ENCODE data around the gene MAPK10. TPM values are rescaled to one million over a fixed set of nuclear protein-coding genes. Genes with fewer than 3 reads are reported as not detected.

MAPK10 gene
- total RNA-seq, 2 donors from 2014 or later = not detected

GRCh38 chr4:86015412-86016350 lies 344.2 kb downstream of the MAPK10 start:
- Mint-ChIP-seq H3K9me3 (no peaks in the 10 kb centered on the region), H3K27ac (no peak overlapping the region), H3K36me3 (no peaks in the 10 kb centered on the region)
- DNase-seq (ENCODE audit: low spot score in 2 of 2) (no peak), ATAC-seq (no peak)

DNA sequence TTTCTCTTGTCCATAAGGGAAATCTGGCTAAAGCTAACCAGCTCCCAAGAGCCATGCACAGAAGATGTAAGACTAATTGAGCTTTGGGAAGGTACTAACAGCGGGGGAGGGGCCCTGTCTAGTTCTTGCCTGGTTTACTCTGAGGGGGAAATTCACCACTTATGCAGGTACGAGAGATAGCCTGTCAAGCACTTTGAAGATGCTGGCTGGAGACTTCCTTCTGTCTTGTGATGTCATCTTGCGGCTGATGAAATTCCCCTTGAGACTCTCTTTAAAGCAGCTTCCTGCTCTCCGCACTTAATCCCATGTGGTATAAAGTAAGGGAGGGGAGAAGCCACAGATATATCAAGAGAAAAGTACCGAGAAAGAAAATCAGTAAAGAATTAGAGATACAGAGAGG lies 345.3 kb downstream of the MAPK10 start:
- Mint-ChIP-seq H3K27ac (peak overlapping the region in 1 of 2 donors; percentile 91), H3K9me3 (no peaks in the 10 kb centered on the region), H3K36me3 (no peaks in the 10 kb centered on the region)
- DNase-seq (ENCODE audit: low spot score in 2 of 2) (no peak), ATAC-seq (no peak)

DNA sequence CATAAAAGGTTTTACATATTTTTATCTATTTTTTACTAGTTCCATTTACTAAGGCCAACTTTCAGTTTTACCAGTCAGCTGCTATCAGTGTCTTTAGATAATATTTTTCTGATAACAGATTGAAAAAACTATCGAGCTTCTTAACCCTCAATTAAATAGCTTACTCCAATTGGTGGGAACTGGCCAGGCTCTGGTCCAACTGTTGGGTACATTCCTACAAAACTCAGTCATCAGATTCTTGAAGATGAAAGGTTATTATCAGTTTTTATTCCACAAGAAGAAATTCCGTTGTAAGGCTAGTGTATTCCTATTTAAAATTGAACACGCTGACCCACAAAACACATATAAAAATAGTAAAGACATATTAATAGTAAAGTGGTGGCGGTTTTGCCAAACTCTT lies 346.2 kb downstream of the MAPK10 start:
- DNase-seq (ENCODE audit: low spot score in 2 of 2) (no peak), ATAC-seq (no peak)
- no peaks in the 10 kb centered on the region for H3K36me3 Mint-ChIP-seq
- H3K9me3 Mint-ChIP-seq = no peaks in the 10 kb centered on the region
- H3K27ac Mint-ChIP-seq = no peak overlapping the region

DNA sequence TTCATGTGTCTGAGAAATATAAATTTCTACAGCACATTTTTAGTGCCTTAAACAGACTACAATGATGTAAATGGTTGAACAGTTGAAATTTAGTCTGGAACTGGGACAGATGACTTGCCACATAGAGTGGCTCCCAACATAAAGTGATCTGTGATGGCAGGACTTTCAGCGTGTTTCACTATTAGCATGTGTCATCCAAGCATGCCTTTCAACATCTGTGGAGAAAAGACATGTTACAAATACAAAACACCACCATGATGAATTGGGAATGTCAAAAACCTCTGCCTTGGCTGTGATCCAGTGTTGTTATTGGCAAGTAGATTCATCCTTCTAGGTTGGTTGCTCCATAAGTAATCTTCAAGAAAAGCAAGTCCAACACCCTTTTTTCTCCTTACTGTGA lies 348.7 kb downstream of the MAPK10 start:
- DNase-seq (ENCODE audit: low spot score in 2 of 2) (no peak), ATAC-seq (no peak)
- no peaks in the 10 kb centered on the region for H3K36me3 Mint-ChIP-seq
- H3K27ac Mint-ChIP-seq = no peak overlapping the region
- H3K9me3 Mint-ChIP-seq = no peaks in the 10 kb centered on the region

- ATAC-seq (no peak), DNase-seq (ENCODE audit: low spot score in 2 of 2) (no peak)
- no peaks in the 10 kb centered on the region for H3K36me3 Mint-ChIP-seq
- H3K9me3 Mint-ChIP-seq = peaks cover 8% of the 10 kb centered on the region in 2 donors
- H3K27ac Mint-ChIP-seq = no peak overlapping the region
These were observed 352.8 kb downstream of the MAPK10 start for GRCh38 chr4:86007042-86007441.

DNA sequence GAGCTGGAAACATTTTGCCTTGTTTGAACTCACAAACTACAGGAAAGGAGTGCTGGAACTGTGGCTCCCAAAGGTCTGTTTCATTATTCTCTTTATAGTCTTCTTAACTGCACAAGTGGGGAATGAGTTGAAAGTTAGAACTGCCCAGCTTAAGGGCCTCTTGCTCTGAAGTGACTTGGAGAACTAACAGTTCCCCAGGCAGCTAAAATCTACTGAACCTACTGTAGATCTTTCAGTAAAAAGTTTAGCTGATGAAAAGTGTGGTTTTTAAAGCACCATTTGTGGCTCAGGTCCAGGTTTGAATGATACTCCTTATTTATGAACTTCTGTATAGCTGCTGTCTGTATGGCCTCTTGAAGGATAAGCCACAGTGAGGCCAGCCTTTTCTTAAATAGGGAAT lies 353.8 kb downstream of the MAPK10 start:
- peaks cover 8% of the 10 kb centered on the region in 2 donors for H3K9me3 Mint-ChIP-seq
- no peak overlapping the region for H3K27ac Mint-ChIP-seq
- DNase-seq (ENCODE audit: low spot score in 2 of 2) (no peak), ATAC-seq (no peak)
- no peaks in the 10 kb centered on the region for H3K36me3 Mint-ChIP-seq

DNA sequence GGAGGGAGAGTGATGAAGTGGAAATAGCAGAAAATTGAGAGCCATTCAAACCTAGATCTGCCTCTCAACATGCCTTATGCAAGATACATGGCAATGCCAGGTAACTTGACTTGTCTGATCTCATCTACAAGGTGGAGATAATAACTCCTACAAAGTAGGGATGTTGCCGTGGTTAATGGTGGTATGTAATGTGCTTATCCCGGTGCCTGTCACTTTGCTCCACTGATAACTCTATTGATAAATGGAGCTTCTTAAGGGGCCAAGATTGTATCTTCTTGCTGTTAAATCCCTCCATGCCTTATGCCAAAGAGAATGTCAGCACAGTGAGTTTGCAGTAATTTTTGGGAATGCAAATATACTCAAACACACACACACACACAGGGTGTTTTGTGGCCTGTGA lies 355.8 kb downstream of the MAPK10 start:
- ATAC-seq (no peak), DNase-seq (ENCODE audit: low spot score in 2 of 2) (no peak)
- H3K27ac Mint-ChIP-seq = no peak overlapping the region

GRCh38 chr4:86001591-86001990 lies 358.3 kb downstream of the MAPK10 start:
- no peaks in the 10 kb centered on the region for H3K36me3 Mint-ChIP-seq
- DNase-seq (ENCODE audit: low spot score in 2 of 2) (no peak), ATAC-seq (no peak)
- H3K9me3 Mint-ChIP-seq = peaks cover 8% of the 10 kb centered on the region in 2 donors
- H3K27ac Mint-ChIP-seq = no peak overlapping the region

More for the DNA sequence above, 355.8 kb downstream of the MAPK10 start:
- Mint-ChIP-seq H3K36me3 (no peaks in the 10 kb centered on the region), H3K9me3 (peaks cover 8% of the 10 kb centered on the region in 2 donors)

DNA sequence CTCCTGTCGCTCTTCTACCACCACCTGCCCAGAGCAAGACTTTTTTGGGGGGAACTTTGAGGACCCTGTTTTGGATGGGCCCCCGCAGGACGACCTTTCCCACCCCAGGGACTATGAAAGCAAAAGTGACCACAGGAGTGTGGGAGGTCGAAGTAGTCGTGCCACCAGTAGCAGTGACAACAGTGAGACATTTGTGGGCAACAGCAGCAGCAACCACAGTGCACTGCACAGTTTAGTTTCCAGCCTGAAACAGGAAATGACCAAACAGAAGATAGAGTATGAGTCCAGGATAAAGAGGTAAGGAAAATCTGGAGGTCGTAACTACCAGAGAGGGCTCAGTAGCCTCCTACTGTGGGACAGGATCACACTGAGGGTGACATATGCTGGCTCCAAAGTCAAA lies 364.5 kb downstream of the MAPK10 start:
- Mint-ChIP-seq H3K27ac (no peak overlapping the region), H3K9me3 (no peaks in the 10 kb centered on the region), H3K36me3 (no peaks in the 10 kb centered on the region)
- ATAC-seq (peak in 1 of 2 donors; percentile 64), DNase-seq (ENCODE audit: low spot score in 2 of 2) (no peak)

DNA sequence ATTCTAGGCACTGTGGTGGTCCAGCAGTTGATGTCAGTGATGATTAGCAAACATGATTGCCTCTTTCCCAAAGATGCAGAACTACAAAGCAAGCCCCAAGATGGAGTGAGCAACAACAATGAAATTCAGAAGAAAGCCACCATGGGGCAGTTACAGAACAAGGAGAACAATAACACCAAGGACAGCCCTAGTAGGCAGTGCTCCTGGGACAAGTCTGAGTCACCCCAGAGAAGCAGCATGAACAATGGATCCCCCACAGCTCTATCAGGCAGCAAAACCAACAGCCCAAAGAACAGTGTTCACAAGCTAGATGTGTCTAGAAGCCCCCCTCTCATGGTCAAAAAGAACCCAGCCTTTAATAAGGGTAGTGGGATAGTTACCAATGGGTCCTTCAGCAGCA lies 365.3 kb downstream of the MAPK10 start:
- ATAC-seq = no peak
- Mint-ChIP-seq H3K9me3 (no peaks in the 10 kb centered on the region), H3K36me3 (no peaks in the 10 kb centered on the region)

GRCh38 chr4:85993641-85994040 lies 366.2 kb downstream of the MAPK10 start:
- H3K9me3 Mint-ChIP-seq = no peaks in the 10 kb centered on the region
- ATAC-seq = no peak
- no peak overlapping the region for H3K27ac Mint-ChIP-seq
- no peak for DNase-seq (ENCODE audit: low spot score in 2 of 2)
- no peaks in the 10 kb centered on the region for H3K36me3 Mint-ChIP-seq

More for the DNA sequence above, 365.3 kb downstream of the MAPK10 start:
- DNase-seq (ENCODE audit: low spot score in 2 of 2) = no peak
- H3K27ac Mint-ChIP-seq = no peak overlapping the region

DNA sequence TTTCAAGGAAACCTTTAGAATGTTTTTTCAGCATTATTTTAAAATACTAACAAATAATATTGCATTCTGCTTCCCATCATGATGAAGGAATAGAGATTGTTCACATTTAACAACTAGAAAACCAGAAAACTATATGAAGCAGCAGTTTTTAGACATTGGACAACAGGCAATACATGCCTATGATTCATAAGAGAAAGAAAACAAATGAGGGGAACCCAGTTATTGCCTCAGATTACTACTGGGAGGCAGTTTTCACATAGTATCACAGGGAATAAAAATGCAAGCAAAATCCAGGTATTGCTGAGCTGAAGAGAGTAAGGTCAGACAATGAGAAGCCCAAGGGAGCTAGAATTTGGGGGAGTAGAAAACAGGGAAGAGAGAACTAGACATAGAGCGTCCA lies 373.6 kb downstream of the MAPK10 start:
- no peak for ATAC-seq
- DNase-seq (ENCODE audit: low spot score in 2 of 2) = no peak
- no peaks in the 10 kb centered on the region for H3K36me3 Mint-ChIP-seq
- H3K27ac Mint-ChIP-seq = no peak overlapping the region
- peaks cover 0 to 4% of the 10 kb centered on the region in 2 donors for H3K9me3 Mint-ChIP-seq

GRCh38 chr4:85979276-85979675 lies 380.6 kb downstream of the MAPK10 start:
- Mint-ChIP-seq H3K27ac (no peak overlapping the region), H3K9me3 (peaks cover 0 to 4% of the 10 kb centered on the region in 2 donors), H3K36me3 (no peaks in the 10 kb centered on the region)
- DNase-seq (ENCODE audit: low spot score in 2 of 2) = no peak
- ATAC-seq = no peak

- Mint-ChIP-seq H3K9me3 (peaks cover 0 to 3% of the 10 kb centered on the region in 2 donors), H3K27ac (no peak overlapping the region), H3K36me3 (no peaks in the 10 kb centered on the region)
- DNase-seq (ENCODE audit: low spot score in 2 of 2) (no peak), ATAC-seq (no peak)
These were observed 389.3 kb downstream of the MAPK10 start for GRCh38 chr4:85970535-85970934.

- DNase-seq (ENCODE audit: low spot score in 2 of 2) = no peak
- Mint-ChIP-seq H3K9me3 (peaks cover 5 to 6% of the 10 kb centered on the region in 2 donors), H3K27ac (no peak overlapping the region), H3K36me3 (no peaks in the 10 kb centered on the region)
- no peak for ATAC-seq
These were observed 390.7 kb downstream of the MAPK10 start for GRCh38 chr4:85968945-85969819.

DNA sequence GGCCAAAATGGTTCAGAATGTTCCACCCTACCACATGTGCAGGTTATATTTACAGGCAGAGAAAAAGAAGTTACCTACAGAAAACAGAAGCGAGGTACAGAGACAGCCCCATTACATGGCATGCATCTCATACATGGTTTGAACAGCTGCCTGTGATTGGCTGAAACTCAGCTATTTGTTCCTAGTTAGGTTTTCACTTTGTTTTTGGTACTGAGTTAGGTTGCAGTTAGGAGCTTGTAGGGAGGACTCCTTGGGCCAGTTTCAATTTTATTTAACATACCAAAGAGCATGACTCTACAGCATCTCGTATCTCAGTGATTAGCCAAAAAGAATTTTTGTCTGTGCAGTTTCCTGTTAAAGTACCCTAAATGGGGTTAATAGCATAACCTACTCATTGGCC lies 392.0 kb downstream of the MAPK10 start:
- no peak overlapping the region for H3K27ac Mint-ChIP-seq
- DNase-seq (ENCODE audit: low spot score in 2 of 2) = no peak
- ATAC-seq = no peak
- no peaks in the 10 kb centered on the region for H3K36me3 Mint-ChIP-seq
- peaks cover 5 to 9% of the 10 kb centered on the region in 2 donors for H3K9me3 Mint-ChIP-seq

DNA sequence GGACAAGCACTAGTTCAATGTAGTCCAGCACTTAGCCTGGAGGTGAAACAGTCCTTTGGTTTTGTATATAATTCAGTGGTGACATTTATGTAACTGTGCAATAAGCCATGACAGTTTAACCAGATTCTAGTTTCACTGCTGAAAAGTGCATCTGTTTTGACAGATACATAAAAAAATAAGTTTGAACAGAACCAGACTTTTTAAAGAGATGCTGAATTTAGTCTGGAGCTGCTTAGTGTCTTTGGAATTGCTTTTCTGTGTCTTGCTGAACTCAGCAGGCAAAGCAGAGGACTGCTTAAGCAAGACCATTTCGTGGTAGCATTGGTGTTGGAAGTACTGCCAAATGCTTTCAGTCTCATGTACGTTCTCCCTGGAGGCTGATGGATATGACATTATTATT lies 393.5 kb downstream of the MAPK10 start:
- Mint-ChIP-seq H3K36me3 (no peaks in the 10 kb centered on the region), H3K9me3 (peaks cover 5 to 6% of the 10 kb centered on the region in 2 donors), H3K27ac (no peak overlapping the region)
- no peak for DNase-seq (ENCODE audit: low spot score in 2 of 2)
- no peak for ATAC-seq

Measured in activated naive CD4-positive, alpha-beta T cell treated with anti-CD3 and anti-CD28 coated beads, Interleukin-2, amount 50 U/mL, for 72 hours (primary cell).